ENCODE measurements around the gene POLN. TPM values are rescaled to one million over a fixed set of nuclear protein-coding genes. Genes with fewer than 3 reads are reported as not detected.

POLN gene
- total RNA-seq: 1 to 10 TPM; 2.4 to 2.5 TPM

DNA sequence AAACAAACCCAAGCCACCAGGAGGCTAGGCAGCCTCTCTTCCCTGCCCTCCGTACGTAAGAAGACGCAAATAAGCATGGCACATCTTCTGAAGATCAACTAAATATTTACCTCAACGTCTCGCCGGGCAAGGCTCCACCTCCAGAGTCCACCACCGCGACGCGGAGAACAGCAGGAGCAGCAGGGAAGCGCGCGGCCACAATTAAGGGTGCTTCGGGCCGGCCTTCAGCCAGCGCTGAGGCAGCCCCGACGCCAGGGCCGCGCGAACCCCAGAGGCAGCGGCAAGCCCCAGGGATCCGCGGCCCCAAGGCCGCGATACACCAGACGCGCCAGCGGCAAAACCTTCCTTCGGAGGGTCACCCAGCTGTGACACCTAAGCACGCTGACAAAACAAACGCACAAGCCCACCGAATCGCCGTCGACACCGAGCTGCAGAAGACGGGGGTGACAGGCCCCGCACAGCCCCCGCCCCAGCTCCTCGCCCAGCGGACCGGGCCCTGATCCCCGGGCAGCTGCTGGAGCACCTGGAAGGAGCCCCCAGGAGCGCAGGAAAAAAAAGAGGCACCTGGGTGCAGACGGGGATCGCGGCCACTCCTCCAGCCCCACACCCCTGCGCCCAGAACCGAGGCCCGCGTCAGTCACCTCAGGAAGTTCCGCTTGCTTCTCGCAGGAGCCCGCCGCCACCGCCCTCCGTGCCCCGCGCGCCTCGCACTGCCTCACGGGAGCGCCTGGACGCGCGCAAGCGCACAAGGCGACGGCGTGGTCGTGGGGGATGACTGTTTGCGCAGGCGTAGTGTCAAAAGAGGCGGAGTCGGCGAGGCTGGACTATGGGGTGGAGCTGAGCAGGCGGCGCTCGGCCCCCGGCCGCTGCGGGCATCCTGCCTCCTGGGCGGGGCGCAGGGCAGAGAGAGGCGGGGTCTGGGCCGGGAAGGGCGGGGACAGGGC is at the start of gene POLN, which contains the start of gene HAUS3:
Gene POLN, minus strand, starts transcription at position 712 of the 944 bp plus-strand sequence. CDS start 12,890 bp downstream, outside the sequence.
Gene HAUS3, minus strand, starts transcription at position 712 of the 944 bp plus-strand sequence. CDS start 1,175 bp downstream, outside the sequence.
- CTCF ChIA-PET: interaction anchor here (0.9 to 4.6 kb wide), 15 partner anchors 9 to 227 kb away, joined by 3 to 43 read pairs (median 3); partner anchors contain the start of genes CFAP99, MXD4 and RNF4
- peak; percentile 99 for DNase-seq
- peak; percentile 92 for ATAC-seq
- Mint-ChIP-seq H3K36me3 (ENCODE audit: low read depth) (peaks cover 33% of the 10 kb centered on the region), H3K27ac (peak within 1 kb of the TSS; percentile 93), H3K27me3 (ENCODE audit: low read depth) (peaks cover 4% of the 10 kb centered on the region), H3K9me3 (ENCODE audit: insufficient read depth) (no peaks in the 10 kb centered on the region), H3K4me1 (ENCODE audit: low read depth) (peaks cover 60% of the 10 kb centered on the region), H3K4me3 (peak within 1 kb of the TSS; percentile 95)
- POLR2A ChIA-PET: interaction anchor here (0.6 to 3.1 kb wide), 23 partner anchors 9 to 733 kb away, joined by 3 to 27 read pairs (median 4); partner anchors contain the start of genes MXD4 and RNF4

DNA sequence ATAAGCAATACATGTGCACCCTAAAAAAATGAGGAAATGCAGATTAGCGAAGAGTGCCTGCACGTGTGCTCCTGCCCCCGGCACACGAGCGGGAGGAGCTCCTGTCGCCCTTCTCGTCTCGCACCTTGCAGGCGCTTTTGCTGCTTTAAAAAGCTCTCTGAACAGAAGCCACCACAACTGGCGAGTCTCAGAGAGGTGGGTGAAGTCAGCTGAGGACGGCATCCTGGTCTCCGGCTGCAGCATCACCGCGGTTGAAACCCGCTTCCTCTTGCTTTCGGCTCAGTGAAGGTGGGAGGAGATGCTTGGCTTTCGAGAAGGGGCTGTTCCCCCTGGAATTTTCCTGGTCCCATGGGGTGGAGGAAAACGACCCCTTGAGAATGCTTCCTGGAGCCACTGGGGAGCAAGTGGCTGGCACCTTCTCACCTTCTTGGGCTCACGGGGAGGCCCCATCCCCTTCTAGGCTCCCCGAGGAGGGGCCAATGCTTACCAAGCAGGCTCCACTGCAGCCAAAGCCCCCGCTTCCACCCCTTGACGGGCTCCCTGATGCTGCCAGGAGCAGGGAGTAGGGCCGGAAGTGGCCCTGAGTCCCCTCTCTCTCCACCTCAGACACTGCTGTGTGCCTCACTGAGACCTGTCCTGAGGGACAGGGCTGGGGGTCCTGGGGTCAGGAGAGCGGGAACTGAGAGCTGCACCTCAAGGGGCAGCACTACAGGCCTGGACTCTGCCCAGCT is 49.2 kb upstream of the POLN start:
- Mint-ChIP-seq H3K27me3 (ENCODE audit: low read depth) (peaks cover 6% of the 10 kb centered on the region), H3K36me3 (ENCODE audit: low read depth) (peaks cover 3% of the 10 kb centered on the region), H3K4me3 (peak overlapping the region; percentile 38), H3K9me3 (ENCODE audit: insufficient read depth) (peaks cover 3% of the 10 kb centered on the region), H3K4me1 (ENCODE audit: low read depth) (peaks cover 52% of the 10 kb centered on the region), H3K27ac (peak overlapping the region; percentile 86)
- ATAC-seq: peak; percentile 95
- POLR2A ChIA-PET: interaction anchor here (0.5 to 3.4 kb wide), 8 partner anchors 9 to 1512 kb away, joined by 3 to 13 read pairs (median 4); partner anchors contain the start of genes CFAP99, HAUS3, POLN and RNF4
- CTCF ChIA-PET: interaction anchor here (0.9 to 1.3 kb wide), 4 partner anchors 11 to 64 kb away, joined by 3 read pairs; partner anchors contain the start of gene MXD4
- DNase-seq: peak; percentile 89

DNA sequence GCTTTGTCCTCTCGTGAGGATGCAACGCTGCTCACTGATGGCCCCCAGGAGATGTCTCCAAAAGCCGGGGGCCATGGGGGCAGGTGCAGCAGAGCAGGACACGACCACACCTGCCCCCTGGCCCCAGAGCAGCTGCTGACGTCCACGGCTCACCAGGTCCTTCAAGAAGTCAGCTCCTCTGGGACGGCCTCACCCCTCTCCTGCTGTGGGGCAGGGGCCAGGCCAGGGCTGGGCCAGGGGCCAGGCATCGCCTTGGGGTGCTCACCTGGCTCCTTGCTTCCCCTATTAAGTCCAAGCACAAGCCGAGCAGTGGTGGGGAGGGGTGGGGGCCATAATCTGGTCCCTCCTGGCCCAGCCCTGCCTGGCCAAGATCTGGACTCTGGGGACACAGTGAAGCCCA is 48.6 kb upstream of the POLN start:
- Mint-ChIP-seq H3K27ac (peak overlapping the region; percentile 86), H3K9me3 (ENCODE audit: insufficient read depth) (peaks cover 3% of the 10 kb centered on the region), H3K36me3 (ENCODE audit: low read depth) (peaks cover 3% of the 10 kb centered on the region), H3K4me1 (ENCODE audit: low read depth) (peaks cover 51% of the 10 kb centered on the region), H3K27me3 (ENCODE audit: low read depth) (peaks cover 6% of the 10 kb centered on the region), H3K4me3 (peak overlapping the region; percentile 38)
- no peak for DNase-seq
- peak; percentile 23 for ATAC-seq
- CTCF ChIA-PET: interaction anchor here (0.9 to 1.3 kb wide), 6 partner anchors 9 to 65 kb away, joined by 3 read pairs; partner anchors contain the start of gene MXD4
- POLR2A ChIA-PET: interaction anchor here (0.6 to 3.4 kb wide), 7 partner anchors 9 to 195 kb away, joined by 3 to 13 read pairs (median 4); partner anchors contain the start of genes CFAP99, HAUS3, POLN and RNF4

DNA sequence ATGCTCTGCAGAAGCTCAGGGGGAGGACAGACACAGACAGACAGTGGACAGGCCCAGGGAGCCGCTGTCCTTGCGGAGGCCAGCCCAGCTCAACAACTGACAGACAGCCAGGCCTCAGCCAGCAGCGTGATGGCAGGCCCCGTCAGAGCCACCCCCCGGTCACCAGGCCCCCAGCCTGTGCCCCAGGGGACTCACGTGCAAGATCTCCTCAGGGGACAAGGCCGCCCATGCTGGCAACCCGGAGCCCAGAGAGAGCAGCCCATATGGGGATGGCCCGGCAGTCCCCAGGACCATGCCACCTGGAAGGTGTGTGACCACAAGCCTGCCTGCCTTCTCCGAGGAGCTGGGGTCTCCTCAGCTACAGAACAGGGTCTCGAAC is 48.0 kb upstream of the POLN start:
- Mint-ChIP-seq H3K4me3 (no peak overlapping the region), H3K36me3 (ENCODE audit: low read depth) (peaks cover 3% of the 10 kb centered on the region), H3K9me3 (ENCODE audit: insufficient read depth) (peaks cover 3% of the 10 kb centered on the region), H3K27ac (no peak overlapping the region), H3K27me3 (ENCODE audit: low read depth) (peaks cover 6% of the 10 kb centered on the region), H3K4me1 (ENCODE audit: low read depth) (peaks cover 52% of the 10 kb centered on the region)
- ChIA-PET POLR2A (interaction anchor here (0.6 to 3.4 kb wide), 4 partner anchors 8 to 195 kb away, joined by 3 to 13 read pairs (median 5); partner anchors contain the start of genes HAUS3 and POLN), CTCF (interaction anchor here (0.9 to 1.2 kb wide), 4 partner anchors 8 to 65 kb away, joined by 3 read pairs; partner anchors contain the start of gene MXD4)
- no peak for DNase-seq
- ATAC-seq: no peak

DNA sequence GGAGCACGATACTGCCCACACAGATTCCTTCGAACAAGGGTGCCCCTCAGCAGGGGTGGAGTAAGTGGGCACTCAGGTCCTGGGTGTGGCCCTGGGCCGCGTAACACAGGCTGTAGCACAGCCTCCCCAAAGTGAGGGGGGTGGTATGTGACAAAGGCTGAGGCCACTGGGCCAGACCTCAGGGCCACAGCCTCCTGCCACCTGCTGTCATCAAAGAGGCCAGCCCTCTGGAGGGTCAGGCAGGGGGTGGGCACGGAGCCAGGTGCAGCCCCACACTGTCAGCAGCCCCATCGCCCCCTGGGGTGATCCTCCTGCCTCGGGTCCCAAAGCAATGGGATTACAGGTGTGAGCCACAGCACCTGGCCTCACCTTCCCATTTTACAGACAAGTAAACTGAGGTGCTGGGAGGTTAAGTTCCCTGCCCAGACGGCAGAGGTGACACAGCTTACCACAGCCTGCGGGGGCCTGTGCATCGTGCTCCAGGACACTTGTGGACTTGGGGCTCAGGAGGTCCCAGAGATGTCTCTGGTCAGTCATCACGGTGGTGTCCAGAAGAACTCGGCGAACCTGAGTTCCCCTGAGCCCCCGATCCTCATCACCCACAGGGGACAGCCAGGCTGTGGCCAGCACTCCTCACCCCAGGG is 47.5 kb upstream of the POLN start:
- Mint-ChIP-seq H3K4me1 (ENCODE audit: low read depth) (peaks cover 50% of the 10 kb centered on the region), H3K9me3 (ENCODE audit: insufficient read depth) (peaks cover 2% of the 10 kb centered on the region), H3K27ac (no peak overlapping the region), H3K4me3 (no peak overlapping the region), H3K27me3 (ENCODE audit: low read depth) (peaks cover 6% of the 10 kb centered on the region), H3K36me3 (ENCODE audit: low read depth) (peaks cover 3% of the 10 kb centered on the region)
- no peak for ATAC-seq
- CTCF ChIA-PET: interaction anchor here (1.0 to 1.1 kb wide), 2 partner anchors 8 to 41 kb away, joined by 3 read pairs; no protein-coding TSS in a partner anchor
- DNase-seq: no peak
- POLR2A ChIA-PET: interaction anchor here (1.6 to 3.4 kb wide), 3 partner anchors 8 to 123 kb away, joined by 4 to 13 read pairs (median 6); partner anchors contain the start of genes HAUS3 and POLN

DNA sequence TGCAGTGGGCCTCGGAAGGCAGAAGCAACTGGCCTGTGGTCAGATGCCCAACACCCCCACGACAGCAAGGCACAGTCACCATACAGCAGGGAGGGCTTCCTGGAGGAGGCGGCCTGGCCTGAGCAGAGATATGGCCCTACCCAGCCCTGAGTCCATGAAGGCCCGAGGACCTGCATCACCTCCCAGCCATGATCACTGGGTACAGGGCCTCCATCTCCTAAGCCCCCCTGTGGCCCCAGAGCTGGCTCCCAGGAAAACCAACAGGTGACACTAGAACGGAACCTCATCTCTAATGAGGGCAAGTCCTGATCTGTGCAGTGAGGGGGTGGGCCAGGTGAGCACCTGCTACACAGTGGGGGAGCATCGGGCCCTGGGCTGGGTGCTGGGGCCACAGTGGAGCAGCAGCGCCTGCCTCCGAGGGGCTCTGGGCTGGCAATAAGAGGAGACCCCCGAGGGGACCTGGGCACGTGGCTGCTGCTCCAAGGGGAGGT is 46.2 kb upstream of the POLN start:
- peak overlapping the region; percentile 55 for H3K27ac Mint-ChIP-seq
- no peak overlapping the region for H3K4me3 Mint-ChIP-seq
- no peak for DNase-seq
- POLR2A ChIA-PET: no interaction called here
- peaks cover 4% of the 10 kb centered on the region for H3K27me3 Mint-ChIP-seq (ENCODE audit: low read depth)
- no peaks in the 10 kb centered on the region for H3K36me3 Mint-ChIP-seq (ENCODE audit: low read depth)
- CTCF ChIA-PET: no interaction called here
- H3K9me3 Mint-ChIP-seq (ENCODE audit: insufficient read depth): no peaks in the 10 kb centered on the region
- no peak for ATAC-seq
- H3K4me1 Mint-ChIP-seq (ENCODE audit: low read depth): peaks cover 48% of the 10 kb centered on the region

DNA sequence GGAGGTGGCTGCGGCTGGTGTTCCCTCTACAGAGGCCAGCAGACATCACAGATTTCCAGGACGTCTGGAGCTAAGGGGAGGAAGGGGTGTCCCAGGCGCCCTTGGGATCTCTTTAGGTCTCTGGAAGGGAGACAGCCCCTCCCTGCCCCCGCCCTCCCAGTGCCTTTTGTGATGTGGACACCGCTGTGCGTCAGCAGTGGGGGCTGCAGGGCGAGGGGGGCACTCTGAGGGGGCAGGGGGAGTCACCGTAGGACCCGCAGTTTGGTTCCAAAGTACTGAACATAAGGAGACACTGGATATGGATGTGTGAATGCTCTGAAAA is 45.6 kb upstream of the POLN start:
- DNase-seq: no peak
- POLR2A ChIA-PET: interaction anchor here (1.2 kb wide), 1 partner anchor 46 kb away, joined by 3 read pairs; the partner anchor contains the start of genes HAUS3 and POLN

DNA sequence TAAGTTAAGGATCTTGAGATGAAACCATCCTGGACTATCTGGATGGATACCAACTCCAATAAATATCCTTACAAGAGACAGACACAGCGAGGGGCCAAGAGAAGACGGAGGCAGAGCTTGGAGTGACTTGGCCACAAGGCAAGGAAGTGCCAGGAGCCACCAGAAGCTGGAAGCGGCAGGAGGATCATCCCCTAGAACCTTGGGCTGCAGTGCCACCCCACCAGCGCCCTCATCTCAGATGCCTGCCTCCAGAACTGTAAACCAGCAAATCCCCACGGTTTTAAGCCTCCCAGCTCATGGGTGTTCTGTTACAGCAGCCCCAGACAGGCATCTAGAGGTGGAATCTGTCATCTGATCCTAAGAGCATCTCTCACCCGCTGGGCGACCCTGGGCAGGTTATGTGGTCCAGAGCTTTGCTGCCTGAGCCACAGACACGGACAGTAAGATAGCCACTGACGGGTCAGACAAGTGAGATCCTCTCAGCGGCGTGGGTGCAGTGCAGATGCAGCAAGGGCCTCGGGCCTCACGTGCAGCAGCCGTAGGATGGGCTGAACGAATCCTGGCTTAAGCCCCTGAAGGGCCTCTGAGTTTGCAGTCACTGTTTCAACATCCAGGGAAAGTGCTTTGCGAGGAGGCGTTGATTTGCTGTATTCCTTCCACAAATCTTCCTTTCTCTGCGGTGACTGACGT is 45.1 kb upstream of the POLN start:
- H3K27ac Mint-ChIP-seq: no peak overlapping the region
- H3K36me3 Mint-ChIP-seq (ENCODE audit: low read depth): no peaks in the 10 kb centered on the region
- no peaks in the 10 kb centered on the region for H3K9me3 Mint-ChIP-seq (ENCODE audit: insufficient read depth)
- DNase-seq (no peak), ATAC-seq (no peak)
- peaks cover 49% of the 10 kb centered on the region for H3K4me1 Mint-ChIP-seq (ENCODE audit: low read depth)
- ChIA-PET POLR2A (interaction anchor here (1.2 kb wide), 1 partner anchor 45 kb away, joined by 3 read pairs; the partner anchor contains the start of genes HAUS3 and POLN), CTCF (no interaction called here)
- H3K4me3 Mint-ChIP-seq: no peak overlapping the region
- H3K27me3 Mint-ChIP-seq (ENCODE audit: low read depth): no peaks in the 10 kb centered on the region

More for the DNA sequence above, 45.6 kb upstream of the POLN start:
- Mint-ChIP-seq H3K27ac (no peak overlapping the region), H3K4me3 (no peak overlapping the region), H3K4me1 (ENCODE audit: low read depth) (peaks cover 49% of the 10 kb centered on the region), H3K36me3 (ENCODE audit: low read depth) (no peaks in the 10 kb centered on the region), H3K27me3 (ENCODE audit: low read depth) (peaks cover under 1% of the 10 kb centered on the region), H3K9me3 (ENCODE audit: insufficient read depth) (no peaks in the 10 kb centered on the region)
- no peak for ATAC-seq
- CTCF ChIA-PET: no interaction called here

DNA sequence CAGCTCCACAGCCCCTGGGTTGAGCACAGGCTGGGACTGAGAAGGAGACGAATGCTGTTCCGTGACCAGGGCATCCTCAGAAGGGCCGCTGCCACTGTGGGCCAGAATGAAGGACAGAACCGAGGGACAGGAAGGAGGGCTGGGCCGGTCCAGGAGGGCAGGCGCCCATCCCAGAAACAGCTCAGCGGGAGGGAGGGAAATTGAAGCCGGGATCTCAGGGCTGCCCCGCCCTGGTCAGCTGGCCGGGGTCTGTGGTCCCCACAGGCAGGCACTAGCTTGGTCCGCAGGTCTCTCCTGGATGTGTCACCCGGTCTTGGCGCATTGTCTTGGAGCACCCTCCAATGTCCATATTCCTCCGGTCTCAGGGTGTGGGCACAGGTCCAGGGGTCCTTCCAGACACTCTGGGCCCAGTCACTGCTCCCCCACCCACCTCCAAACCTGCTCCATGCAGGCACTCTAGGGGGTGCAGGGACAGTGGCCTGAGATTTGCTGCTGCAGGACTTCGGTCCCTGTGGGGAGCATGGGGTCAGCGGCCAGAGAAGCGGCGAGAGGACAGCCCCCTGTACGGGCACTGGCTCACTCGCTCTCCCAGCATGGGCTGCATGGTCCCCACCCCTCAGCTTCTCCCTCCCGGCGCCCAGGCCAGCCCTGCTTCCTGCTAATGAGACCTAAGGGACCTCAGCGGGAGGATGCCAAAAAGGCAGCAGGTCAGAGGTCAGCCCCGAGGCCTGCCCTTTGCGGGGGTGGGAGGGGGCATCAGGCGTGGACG is 43.9 kb upstream of the POLN start:
- H3K9me3 Mint-ChIP-seq (ENCODE audit: insufficient read depth): no peaks in the 10 kb centered on the region
- ChIA-PET CTCF (interaction anchor here (1.1 kb wide), 1 partner anchor 127 kb away, joined by 4 read pairs; no protein-coding TSS in a partner anchor), POLR2A (no interaction called here)
- no peak for DNase-seq
- H3K36me3 Mint-ChIP-seq (ENCODE audit: low read depth): no peaks in the 10 kb centered on the region
- ATAC-seq: no peak
- peaks cover 50% of the 10 kb centered on the region for H3K4me1 Mint-ChIP-seq (ENCODE audit: low read depth)
- peak overlapping the region; percentile 39 for H3K27ac Mint-ChIP-seq
- no peaks in the 10 kb centered on the region for H3K27me3 Mint-ChIP-seq (ENCODE audit: low read depth)
- H3K4me3 Mint-ChIP-seq: no peak overlapping the region

Measured in activated CD8-positive, alpha-beta T cell treated with anti-CD3 and anti-CD28 coated beads, Interleukin-2, amount 10 ng/mL, durations not matched to agents 7 days and 5 days (primary cell).